ENCODE measurements around the gene KRT38.

KRT38 gene

DNA sequence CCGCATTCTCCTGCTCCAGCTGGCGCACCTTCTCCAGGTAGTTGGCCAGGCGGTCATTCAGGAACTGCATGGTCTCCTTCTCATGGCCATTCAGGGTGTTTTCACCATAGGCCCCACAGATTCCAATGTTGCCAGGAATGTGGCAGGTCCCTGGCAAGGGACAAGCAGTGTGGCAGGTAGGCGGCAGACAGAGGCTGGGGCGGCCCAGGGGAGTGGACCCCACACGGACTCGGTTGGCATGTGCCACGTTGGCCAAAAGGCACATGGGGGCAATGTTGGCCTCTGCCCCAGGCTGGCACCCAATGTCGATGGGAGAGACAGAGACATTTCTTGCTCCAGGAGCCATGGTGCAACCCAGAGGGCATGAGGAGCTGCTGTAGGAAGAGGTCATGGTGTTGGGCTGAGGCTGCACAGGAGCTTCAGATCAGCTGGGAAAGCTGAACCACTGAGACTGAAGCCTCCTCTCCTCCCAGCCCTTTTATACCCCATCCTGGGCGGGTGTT, at the start of gene KRT38:
Gene KRT38, minus strand, starts transcription at position 453 of the 503 bp plus-strand sequence. Its CDS starts 62 bp downstream, at position 391.
- no peak for DNase-seq

GRCh38 chr17:41489531-41489930, 48.7 kb upstream of the KRT38 start, which contains the start of gene KRT36:
KRT36 (minus strand) TSS chr17:41489910; CDS start chr17:41489864, 46 bp downstream.
- DNase-seq: no peak

- no peak for DNase-seq
These were observed 46.2 kb upstream of the KRT38 start for GRCh38 chr17:41486809-41487530.

DNA sequence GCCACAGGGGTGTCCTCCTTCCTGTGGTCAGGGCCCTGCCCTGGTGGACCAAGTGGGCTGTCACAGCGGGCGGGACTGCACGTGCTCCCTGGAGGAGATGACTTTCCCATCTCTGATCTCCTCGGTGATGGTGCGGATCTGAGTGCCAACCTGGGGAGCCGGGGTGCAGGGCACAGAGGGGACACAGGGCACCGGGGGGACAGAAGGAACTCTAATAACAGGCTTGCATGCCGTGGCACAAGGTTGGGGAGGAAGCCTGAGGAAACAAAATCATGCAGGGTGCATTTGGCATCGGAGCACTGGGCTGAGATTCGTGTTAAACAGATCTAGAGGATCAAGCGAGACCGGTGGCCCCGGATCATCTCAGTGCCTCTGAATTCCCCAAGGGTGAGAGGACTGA, 45.5 kb upstream of the KRT38 start:
- DNase-seq: no peak

GRCh38 chr17:41484920-41485904, 44.4 kb upstream of the KRT38 start:
- no peak for DNase-seq

- no peak for DNase-seq
These were observed 43.4 kb upstream of the KRT38 start for GRCh38 chr17:41483991-41484826.

GRCh38 chr17:41483531-41483930, 42.7 kb upstream of the KRT38 start:
- DNase-seq: no peak

DNA sequence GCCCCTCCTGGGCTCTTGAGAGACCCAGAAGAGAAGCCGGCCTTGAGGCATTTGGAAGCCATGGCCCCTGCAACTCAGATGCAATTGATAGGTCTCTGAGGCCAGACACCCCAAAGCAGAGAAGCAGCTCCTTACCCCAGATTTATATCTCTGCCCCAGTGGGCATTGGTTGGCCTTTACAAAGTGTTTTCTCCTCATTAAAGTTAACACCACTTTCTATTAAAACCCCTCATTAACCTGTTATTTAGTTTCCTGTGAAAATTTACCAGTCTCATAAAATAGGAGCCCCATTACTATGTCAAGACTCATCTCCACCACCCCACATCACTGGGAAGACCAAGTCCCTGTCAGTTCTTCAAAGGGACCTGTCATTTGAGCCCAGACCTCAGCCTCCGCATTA, 40.3 kb upstream of the KRT38 start, which contains the start of gene KRT35:
Gene KRT35, minus strand, starts transcription at position 116 of the 400 bp plus-strand sequence. Its CDS starts 54 bp downstream, at position 62.
- DNase-seq: no peak

DNA sequence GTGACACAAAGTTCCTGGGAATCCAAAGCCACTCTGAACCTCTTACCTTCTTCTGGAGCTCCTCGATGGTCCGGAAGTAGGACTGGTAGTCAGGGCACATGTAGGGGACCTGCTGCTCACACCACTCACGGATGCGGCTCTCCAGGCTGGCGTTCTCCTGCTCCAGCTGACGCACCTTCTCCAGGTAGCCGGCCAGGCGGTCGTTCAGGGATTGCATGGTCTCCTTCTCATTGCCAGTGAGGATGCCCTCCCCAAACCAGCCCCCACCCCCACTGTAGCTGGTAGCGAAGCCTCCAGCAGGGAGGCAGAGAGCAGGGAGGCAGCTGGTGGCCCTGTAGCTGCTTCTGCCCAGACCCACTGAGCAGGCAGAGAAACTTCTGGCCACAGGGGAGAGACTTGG, 39.8 kb upstream of the KRT38 start:
- DNase-seq: no peak

DNA sequence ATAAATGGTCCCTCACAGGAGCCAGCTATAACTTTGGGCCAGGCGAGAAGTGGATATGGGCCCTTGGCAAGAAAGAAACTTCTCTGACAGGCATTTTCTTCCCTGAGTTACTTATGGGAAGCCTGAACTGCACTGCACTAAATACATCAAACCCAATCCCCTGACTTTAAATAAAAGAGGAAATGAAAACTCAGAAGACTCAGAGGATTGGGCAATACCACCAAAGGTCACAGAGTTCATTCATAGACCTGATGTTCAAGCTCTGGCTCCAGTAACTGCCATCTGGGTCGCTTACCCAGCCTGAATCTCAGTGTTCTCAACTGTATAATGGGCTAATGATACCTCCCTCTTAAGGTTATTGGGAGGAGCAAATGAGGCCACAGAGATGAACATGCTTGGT, 39.4 kb upstream of the KRT38 start:
- no peak for DNase-seq

GRCh38 chr17:41478237-41478636, 37.5 kb upstream of the KRT38 start:
- DNase-seq: no peak

DNA sequence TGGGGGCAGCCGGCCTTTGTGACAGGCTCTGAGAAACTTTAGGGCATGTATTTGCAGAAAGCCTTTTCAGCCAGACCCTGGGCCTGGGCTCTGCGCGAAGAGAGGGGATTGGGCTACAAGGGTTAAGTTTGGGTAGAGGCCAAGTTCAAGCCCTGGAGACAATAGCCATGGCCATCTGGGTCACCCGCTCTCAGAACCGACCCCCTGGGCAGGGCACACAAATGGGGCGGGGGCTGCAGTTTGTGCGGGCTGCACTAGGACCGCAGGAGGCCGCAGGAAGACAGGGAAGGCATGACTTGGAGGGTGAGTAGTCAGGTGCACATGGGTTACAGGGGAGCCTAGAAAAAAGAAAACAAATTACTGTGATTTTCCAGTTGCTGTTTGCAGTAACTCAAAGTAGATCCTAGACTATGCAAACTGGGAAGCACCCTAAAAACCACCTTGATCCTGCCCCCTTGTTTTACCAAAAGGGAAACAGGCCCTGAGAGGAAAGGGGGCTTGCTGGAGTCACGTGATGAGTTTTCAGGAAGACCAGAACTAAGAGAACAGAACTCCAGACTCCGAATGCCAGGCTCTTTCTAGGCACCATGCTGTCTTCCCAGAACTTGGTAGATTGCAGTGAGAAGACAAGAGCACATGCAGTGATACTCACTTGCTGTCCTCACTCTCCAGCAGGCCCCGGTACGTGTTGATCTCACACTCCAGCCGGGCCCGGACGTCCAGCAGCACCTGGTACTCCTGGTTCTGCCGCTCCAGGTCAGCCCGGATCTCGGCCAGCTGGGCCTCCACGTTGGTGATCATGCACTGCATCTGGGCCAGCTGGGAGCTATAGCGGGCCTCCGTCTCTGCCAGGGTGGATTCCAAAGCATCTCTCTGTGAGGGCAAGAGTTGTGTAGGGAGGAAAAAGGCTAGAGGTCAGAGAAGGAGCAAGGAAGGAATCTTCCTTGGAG, 36.4 kb upstream of the KRT38 start:
- DNase-seq: no peak

GRCh38 chr17:41475421-41475820, 34.6 kb upstream of the KRT38 start:
- no peak for DNase-seq

DNA sequence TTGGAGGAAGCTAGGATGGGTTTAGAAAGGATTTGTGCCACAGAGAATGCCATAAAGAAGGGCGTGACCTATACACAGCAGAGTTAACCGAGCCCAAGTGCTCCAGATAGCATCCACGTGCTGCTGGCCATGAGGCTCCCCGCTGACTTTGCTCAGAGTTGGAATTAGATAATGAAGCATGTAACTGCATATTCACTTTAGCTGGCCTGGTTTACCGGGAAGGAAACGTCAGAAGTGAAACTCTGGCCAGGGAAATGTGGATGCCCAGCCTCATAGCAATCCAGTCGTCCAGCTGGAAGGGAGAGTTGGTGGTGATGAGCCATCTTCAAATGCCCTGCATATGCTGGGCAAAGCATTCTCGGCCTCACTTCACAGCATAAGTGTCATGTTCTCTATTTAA, 34.1 kb upstream of the KRT38 start:
- no peak for DNase-seq

DNA sequence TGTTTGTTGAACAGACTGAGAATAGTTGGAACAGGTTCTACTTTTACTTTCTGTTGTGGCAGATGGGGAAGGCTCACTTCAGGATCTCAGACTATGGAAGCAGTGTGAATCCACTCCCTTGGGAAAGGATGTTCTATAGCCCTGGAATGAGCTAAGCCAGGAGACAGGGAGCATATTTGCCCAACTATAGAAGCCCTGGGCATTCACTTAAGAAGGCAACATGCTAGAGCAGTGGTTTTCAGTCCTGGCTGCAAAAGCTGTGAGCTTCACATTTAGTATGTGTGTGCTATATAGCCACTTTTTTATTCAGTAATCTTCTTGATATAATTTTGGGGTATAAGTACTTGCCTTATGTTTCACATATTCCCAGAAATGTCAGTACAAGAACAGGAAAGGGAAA, 27.6 kb upstream of the KRT38 start:
- no peak for DNase-seq

GRCh38 chr17:41467561-41467960, 26.8 kb upstream of the KRT38 start:
- DNase-seq: no peak

- no peak for DNase-seq
These were observed 26.2 kb upstream of the KRT38 start, which contains the start of gene KRT32 for GRCh38 chr17:41466988-41467387. KRT32 (minus strand) TSS chr17:41467386; CDS start chr17:41467325, 61 bp downstream.

DNA sequence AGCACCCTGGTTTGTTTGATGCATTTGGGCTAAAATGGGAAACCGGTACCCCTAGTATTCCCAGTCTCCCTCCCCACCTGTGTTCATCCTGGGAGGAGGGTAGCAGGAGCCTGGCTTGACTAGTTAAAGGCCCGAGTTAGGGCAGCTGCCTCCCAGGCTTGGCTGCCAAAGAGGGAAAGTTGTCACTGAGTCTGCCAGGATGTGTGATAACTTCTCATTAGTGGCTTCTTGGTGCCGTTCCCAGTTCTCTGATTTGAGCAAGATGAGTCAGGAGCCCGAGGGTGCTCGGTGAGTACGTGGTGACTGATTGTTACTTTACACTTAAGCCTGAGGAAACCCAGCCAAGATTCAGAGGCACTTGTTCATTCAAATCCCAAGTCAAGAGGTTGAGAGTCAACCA, 23.9 kb upstream of the KRT38 start:
- peak; percentile 33 for DNase-seq

- DNase-seq: no peak
These were observed 23.4 kb upstream of the KRT38 start for GRCh38 chr17:41464173-41464572.

DNA sequence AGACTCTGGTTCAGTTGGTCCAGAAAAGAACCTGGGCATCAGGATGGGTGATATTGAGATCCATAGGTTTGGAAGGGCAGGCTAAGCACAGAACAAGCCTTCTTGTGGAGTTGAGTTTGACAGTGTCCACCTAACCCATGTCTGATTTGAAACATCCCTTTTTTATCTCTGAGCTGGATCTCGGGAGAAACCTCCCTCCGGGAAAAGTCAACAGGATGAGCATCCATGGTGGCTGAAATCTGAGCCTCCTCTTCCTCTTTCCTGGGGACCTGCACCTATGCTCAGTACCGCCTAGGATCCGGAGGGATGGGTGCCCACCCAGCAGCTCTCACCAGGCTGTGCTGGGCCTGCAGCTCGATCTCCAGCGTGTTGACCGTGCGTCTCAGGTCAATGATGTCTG, 23.0 kb upstream of the KRT38 start:
- DNase-seq: no peak

- DNase-seq: no peak
These were observed 21.9 kb upstream of the KRT38 start for GRCh38 chr17:41462705-41463104.
